HTR-8/SVneo (cell line): Measurements from ENCODE around the gene ABCC8.

ENCODE experiments used
- DNase-seq: peaks from one replicate; pipeline ENCODE4 v3.0.0; 2011; ENCODE audit warnings: low spot score, mixed read lengths; ENCODE audit not compliant: insufficient read length
- FAIRE-seq: peaks from 2 replicates; lab custom pipeline; 2011; peaks lifted over from hg19 to GRCh38; lab: Jason Lieb, UNC

ABCC8 gene

GRCh38 chr11:17506942-17507341 is 30.3 kb upstream of the ABCC8 start:
- FAIRE-seq (no peak), DNase-seq (no peak)

- DNase-seq: no peak
- no peak for FAIRE-seq
Observed at GRCh38 chr11:17506314-17506713, 29.7 kb upstream of the ABCC8 start.

GRCh38 chr11:17505146-17505545 is 28.5 kb upstream of the ABCC8 start:
- no peak for FAIRE-seq
- no peak for DNase-seq

- peak; percentile 81 for FAIRE-seq
Observed at GRCh38 chr11:17504330-17505107, 27.9 kb upstream of the ABCC8 start.

GRCh38 chr11:17502630-17503029 is 26.0 kb upstream of the ABCC8 start:
- DNase-seq (no peak), FAIRE-seq (no peak)

More at GRCh38 chr11:17504330-17505107, 27.9 kb upstream of the ABCC8 start:
- DNase-seq: peak; percentile 75

GRCh38 chr11:17500673-17501072 is 24.0 kb upstream of the ABCC8 start:
- FAIRE-seq (no peak), DNase-seq (no peak)

GRCh38 chr11:17498475-17498874 is 21.8 kb upstream of the ABCC8 start:
- FAIRE-seq: no peak
- DNase-seq: no peak

- no peak for FAIRE-seq
- no peak for DNase-seq
Observed at GRCh38 chr11:17498058-17498457, 21.4 kb upstream of the ABCC8 start.

- DNase-seq: no peak
- no peak for FAIRE-seq
Observed at GRCh38 chr11:17496406-17496805, 19.8 kb upstream of the ABCC8 start.

- no peak for FAIRE-seq
- no peak for DNase-seq
Observed at GRCh38 chr11:17494019-17494418, 17.4 kb upstream of the ABCC8 start.

GRCh38 chr11:17490938-17491337 is 14.3 kb upstream of the ABCC8 start:
- FAIRE-seq: no peak
- no peak for DNase-seq

GRCh38 chr11:17490232-17490631 is 13.6 kb upstream of the ABCC8 start:
- FAIRE-seq (no peak), DNase-seq (no peak)

- no peak for FAIRE-seq
- DNase-seq: no peak
Observed at GRCh38 chr11:17489751-17490150, 13.1 kb upstream of the ABCC8 start.

- DNase-seq: no peak
- FAIRE-seq: no peak
Observed at GRCh38 chr11:17488563-17488962, 11.9 kb upstream of the ABCC8 start.

- FAIRE-seq (no peak), DNase-seq (no peak)
Observed at GRCh38 chr11:17486646-17487045, 10.0 kb upstream of the ABCC8 start.

- no peak for DNase-seq
- FAIRE-seq: no peak
Observed at GRCh38 chr11:17483505-17483904, 6.9 kb upstream of the ABCC8 start.

GRCh38 chr11:17481905-17482304 is 5.3 kb upstream of the ABCC8 start:
- FAIRE-seq (no peak), DNase-seq (no peak)

- DNase-seq: peak; percentile 66
- no peak for FAIRE-seq
Observed at GRCh38 chr11:17479284-17480214, 2.9 kb upstream of the ABCC8 start.

GRCh38 chr11:17478070-17478469 is 1.4 kb upstream of the ABCC8 start:
- no peak for FAIRE-seq
- DNase-seq: no peak

GRCh38 chr11:17477361-17477760 is 716 bp upstream of the ABCC8 start:
- DNase-seq (no peak), FAIRE-seq (no peak)

GRCh38 chr11:17477084-17477333 is 364 bp upstream of the ABCC8 start:
- DNase-seq (no peak), FAIRE-seq (no peak)
